GM20431 (cell line): ENCODE measurements around the gene LSM3.

Experiments
- in situ Hi-C: fragments of 300-500 bp; cut with MseI, MboI; formaldehyde crosslinking; loops from one replicate; pipeline ENCODE4 v1.15.0; 2020; ENCODE audit warnings: low sequenced_read_pairs; ENCODE audit not compliant: unreplicated experiment

The LSM3 gene

DNA sequence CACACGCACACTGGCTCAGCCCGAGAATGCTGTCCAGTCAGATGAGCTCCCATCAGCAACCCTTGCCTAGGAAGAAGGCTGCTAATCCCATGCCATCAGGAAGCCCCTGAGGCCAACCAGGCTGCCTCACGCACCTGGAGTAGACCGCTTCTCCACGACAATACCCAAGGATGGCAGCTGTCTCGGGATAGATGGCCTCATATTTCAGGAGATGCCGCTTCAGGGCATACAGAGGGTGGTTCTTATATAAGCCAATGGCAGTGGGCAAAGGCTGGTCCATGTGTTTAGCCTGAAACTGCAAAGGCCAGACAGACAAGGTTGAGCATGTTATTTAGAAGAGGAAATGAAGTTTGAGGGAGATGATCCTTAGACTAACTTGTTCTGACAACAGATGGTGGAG, 22.4 kb upstream of the LSM3 start:
- in situ Hi-C loops, result no loop called here

DNA sequence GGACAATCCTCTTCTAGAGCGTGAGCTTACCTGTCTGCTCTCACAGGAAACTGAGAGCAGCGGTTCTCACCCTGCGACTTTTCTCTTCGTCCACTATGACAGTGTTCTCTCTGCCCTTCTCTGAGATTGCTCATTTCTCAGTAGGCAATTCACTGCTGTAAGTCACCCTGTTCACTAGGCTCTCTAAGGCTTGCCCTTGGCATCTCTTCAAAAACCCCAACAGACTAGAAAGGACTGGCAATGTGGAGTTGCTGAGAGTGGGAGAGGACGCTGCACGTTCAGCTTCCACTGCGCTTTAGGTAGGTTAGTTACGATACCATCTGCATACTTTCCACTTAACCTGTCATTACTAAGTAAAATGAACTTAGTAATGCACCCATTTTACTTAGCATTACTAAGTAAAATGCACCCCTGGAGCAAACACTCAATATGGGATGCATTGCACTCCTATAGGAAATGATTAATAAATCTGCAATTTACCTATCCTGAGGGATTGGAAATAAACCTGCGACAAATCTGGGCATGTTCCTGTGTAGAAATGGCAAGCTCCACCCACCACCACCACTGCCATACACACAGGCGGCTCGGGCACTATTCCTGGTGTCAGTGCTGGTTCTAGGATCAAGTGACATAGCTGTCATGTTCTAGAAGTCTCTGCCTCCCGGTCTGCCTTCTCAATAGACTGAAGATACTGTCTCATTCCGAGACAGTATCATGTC, 21.6 kb upstream of the LSM3 start:
- in situ Hi-C loops, result no loop called here

DNA sequence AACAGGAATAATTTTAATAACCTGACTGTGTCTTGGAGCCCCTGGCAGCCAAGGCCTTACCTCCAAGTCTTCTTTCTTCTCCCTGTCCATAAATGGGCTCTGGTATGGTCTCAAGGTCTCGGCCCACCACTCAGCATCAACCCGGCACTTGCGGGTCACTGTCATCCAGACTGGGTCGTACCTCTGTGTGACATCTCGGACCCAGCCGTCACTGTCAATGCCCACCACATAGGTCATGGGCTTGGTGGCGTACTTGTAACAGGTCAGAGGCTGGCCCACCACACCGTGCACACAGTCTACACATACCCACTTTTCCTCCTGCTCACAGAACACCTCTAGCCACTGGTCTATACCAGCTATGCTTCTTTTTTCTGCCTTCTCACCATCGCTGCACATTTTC, 20.7 kb upstream of the LSM3 start:
- in situ Hi-C loops, result no loop called here

DNA sequence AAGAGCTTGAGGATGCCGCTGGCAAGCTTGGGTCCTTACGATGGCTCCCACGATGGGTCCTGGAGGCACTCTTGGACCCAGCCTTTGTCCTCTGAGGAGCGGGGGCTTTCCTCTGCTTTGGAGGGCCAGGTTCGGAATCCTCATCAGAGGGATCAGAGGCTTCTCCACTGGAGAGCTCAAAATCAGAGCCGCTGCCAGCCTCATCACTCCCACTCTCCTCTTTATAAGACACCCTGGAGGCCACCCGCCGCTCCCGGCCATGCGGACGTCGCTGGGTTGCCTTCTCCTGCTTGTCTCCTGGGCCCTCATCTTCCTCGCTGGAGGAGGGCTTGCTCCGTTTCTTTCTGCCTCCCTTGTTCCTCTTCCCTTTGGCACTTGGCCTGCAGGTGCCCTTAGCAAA, 20.2 kb upstream of the LSM3 start:
- in situ Hi-C loops, result no loop called here

GRCh38 chr3:14159426-14159825, 19.2 kb upstream of the LSM3 start:
- in situ Hi-C loops, result no loop called here

GRCh38 chr3:14161282-14161681, 17.3 kb upstream of the LSM3 start:
- in situ Hi-C loops, result no loop called here

DNA sequence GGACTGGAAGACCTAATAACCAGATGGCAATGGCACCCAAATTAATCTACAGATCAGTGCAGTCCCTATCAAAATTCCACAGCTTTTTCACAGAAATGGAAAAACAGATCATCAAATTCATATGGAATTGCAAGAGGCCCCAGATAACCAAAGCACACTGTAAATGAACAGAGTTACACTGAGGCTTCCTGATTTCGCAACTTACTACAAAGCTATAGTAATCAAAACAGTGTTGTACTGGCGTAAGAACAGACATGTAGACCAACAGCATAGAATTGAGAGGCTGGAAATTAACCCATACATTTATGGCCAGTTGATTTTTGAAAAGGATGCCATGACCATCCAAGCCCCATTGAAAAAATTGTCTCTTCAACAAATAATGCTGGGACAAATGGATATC, 16.4 kb upstream of the LSM3 start:
- in situ Hi-C loops, result no loop called here

DNA sequence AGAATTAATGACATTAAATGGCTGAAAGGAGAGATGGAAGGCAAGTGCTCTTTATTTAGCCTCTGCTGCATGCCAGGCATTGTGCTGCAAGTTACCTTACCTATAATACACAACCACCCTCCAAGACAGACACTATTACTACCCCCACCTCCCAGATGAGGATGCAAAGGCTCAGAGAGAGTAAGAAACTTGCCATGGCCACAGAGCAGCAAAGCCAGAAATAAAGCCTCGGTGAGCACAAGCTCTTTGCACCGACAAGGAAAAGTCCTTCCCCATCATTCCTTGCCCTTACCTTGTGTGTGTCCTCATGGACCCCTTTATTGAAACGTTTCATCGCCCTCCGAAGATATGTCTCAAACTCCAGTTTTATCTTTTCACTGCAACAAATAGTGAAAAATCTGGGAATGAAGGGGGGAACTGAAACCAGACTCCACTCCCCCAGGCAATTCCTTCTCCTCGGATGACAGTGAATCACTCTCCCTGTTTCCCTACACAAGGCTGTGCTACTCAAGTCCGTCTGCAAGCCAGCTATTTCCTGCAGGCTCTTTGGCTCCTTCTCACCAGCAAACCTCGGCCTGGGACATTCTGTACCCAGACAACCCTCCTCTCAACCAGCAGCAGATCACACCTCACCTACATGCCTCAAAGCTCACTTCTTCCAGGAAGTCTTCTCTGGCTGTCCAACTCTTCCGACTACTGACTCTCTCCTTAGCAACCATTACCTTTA, 11.6 kb upstream of the LSM3 start:
- in situ Hi-C loops, result no loop called here

DNA sequence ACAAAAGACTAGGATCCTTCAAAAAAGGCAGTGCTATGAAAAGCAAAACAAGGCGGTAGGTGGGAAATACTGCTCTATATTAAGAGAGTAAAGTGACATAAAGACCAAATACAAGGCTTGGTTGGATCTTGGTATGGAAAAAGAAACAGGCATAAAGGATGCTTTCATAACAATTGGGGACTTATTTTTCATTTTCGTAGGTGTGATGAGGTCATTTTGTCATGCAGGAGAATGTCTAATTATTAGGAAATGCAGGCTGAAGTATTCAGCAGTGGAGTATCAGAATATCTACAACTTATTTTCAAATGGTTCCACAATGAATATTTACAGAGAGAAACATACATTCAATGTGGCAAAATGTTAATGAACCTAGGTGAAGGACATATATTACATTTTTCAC, 9.2 kb upstream of the LSM3 start:
- in situ Hi-C loops, result no loop called here

GRCh38 chr3:14169871-14170270, 8.7 kb upstream of the LSM3 start:
- in situ Hi-C loops, result no loop called here

DNA sequence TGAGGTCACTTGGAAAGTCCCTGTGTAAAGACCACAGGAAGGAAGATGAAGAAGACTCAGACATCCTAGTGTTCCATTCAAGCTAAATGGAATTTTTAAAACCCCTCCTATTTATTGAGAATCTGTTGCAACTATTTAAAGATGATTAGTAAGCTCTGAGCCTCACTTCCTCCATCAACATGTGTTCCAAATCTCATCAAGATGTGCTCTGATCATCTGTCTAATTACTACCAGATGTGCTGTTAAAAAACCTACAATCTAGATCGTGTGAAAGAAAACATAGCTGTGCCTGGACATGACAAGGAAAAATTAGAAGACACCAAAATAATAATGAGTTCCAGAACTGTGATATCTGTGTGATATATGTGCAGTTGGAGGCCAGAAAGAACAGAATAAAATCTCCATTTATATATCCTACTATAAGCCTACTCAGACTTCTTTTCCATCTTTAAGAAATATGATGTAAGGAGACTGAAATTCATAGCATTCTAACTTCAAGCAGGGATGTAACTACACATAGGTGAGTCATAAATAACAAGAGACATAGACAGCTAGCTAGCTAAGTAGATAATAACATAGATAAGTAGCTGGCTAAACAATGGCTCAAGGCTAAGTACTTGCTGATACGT, 8.0 kb upstream of the LSM3 start:
- in situ Hi-C loops, result no loop called here

- in situ Hi-C loops, result no loop called here
These were observed 6.1 kb upstream of the LSM3 start for GRCh38 chr3:14172496-14172895.

DNA sequence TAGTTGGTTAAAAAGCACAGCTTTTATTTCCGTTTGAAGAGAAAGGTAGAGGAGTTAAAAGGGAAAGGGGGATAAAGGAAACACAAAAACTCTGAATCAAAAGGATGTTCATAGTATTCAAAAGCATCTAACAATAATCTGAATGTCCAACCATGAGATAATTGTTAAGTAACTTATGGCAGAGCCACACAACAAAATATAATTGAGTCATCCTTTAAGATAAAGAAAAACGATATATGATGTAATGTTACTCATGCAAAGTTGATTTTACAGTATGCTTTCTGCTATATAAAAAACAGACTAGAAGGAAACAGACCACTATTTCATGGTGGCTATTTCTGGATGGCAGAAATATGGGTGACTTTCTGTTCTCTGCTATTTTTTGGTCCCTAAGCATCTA, 4.1 kb upstream of the LSM3 start:
- in situ Hi-C loops, result no loop called here

DNA sequence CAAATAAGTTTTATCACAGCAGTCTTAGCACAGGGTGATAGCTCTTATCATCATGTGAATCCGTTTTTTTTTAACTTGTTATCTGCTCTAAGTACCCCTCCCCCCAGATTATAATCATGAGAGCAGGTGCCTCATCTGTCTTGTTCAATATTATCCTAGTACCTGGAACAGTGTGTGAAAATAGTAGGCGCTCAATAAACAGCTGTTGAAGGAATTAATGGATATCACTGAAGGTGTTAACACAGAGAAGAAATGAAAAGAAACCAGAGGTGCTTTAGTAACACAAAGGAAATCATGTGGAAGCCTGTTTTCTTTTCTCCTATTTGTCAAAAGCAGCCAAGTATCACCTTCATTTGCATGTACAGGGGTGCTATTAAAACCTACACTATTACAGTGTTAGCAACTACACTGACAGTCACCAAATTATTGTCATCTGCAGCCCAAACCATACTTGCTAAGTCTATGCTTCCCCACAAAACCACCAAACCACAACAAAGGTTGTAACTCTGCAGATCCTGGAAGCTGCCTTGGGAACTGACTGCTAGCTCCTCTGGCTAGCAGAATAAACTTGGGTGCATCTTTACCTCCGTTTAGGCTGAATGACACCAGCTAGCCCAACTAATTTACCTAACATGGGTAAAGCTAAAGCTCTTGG, 3.1 kb upstream of the LSM3 start:
- in situ Hi-C loops, result no loop called here

DNA sequence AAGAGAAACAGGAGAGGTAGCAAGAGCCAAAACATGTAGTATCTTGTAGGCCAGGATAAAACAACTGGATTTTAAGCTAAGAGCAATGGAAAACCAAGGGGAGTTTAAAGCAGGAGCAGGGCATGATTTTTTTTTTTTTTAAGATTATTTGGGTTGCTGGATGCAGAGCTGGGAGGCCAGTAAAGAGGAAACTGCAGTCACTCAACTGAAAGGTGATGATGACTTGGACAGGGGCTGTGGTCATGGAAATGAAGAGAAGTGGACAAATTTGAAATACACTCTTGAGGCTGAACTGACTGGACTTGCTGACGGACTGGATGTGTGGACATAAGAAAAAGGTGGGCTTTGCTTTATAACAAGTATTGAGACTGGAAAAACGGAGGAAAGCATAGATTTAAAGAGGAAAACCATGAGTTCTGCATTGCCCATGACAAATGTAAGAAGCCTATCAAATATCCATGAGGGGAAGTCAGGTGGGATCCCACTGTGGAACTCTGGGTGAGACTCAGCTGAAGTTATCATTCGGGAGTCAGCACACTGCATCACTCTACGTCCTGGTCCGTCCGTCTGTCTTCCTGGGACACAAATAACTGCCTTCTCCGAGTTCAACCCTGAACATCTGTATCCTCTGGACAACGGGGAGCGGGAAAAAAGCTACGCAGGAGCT, 904 bp upstream of the LSM3 start:
- in situ Hi-C loops, result no loop called here

DNA sequence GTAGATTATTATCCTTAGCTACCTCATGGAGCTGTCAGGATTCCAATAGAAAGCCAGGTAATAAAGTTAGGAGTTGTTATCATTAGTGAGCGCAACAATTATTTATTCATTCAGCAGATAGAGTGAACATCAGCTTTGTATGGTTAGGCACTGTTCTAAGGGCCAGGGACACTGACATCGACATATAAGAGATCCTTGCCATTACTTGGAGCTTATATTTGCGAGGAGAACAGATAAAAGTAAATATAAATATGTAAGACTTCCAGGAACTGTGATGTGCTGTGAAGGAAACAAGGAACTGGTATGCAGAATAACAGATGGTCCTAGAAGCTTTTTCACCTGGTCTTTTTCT, 473 bp downstream of the LSM3 start:
- in situ Hi-C loops, result no loop called here

- in situ Hi-C loops, result no loop called here
These were observed 1.2 kb downstream of the LSM3 start for GRCh38 chr3:14179795-14180194.

DNA sequence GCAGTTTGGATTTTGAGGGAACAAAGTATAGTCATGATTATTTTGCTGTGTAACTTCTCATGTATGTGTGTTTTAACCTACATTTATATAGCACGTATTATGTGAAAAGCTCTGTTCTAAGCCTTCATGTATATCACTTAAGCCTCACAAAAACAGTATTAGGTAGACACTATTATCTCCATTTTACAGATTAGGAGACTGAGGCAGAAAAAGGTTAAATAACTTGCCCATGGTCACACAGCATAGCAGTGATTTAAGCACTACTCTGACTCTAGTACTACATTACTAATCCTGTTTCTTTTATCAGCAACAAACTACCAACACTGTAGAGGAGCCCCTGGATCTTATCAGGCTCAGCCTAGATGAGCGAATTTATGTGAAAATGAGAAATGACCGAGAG, 2.6 kb downstream of the LSM3 start:
- in situ Hi-C loops, result no loop called here

DNA sequence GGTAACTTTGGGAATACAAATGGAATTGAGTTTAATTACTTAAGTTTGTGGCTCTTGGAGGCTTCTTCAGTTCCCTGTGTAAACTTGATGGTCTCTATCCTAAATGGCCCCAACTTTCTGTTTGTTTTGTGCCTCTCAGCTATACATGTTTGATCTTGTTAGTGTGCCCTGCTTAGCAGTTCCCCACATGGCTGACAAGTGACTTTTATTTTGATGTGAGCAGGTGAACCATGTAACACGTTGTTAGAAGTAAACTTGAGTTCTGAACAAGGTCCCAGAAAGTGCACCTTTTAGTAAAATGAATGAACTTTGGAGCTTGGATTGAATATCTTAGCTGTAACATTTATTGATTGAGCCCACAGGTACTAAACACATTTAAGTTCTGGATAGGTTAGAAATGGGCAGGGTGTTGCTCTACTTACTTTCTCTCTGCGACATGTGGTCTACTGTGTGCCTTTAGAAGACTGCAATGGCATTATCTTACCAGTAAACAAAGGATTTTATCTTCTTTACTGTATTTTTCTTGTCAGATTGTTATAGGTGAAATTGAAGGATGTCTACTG, 4.5 kb downstream of the LSM3 start:
- in situ Hi-C loops, result no loop called here

DNA sequence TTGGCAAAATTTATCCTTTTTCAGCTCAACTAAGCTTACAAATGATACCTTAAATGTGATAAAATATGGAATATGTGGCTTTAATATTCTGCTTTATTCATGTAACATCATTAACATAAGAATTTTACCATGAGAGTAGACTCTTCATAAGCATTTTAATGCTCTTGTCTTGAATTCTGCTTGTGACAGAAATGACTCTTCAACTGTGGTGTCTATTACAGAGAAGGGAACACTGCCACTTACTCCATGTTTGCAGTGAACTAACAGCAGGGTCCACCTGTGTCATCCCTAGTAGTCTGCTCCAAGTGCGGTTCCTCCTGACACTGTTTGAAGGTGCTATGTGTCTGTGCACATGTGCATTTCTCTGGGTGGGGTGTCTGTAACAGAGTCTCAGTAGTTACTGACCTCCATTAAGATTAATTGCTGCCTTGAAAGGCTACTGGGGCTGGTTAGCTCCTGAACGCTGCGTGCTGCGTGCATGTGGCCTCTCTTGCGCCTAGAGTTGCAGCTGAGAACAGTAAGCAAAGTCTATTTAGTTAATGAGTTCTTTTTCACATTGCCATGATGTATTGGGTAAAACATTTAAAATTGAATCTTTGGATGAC, 8.3 kb downstream of the LSM3 start:
- in situ Hi-C loops, result no loop called here
